Neutrophil (primary cell): Measurements from ENCODE around the gene MEIOB.

ENCODE experiments used
- H3K27ac ChIP-seq: fragments of 200-600 bp; sonication (generic); 2 replicates; pipeline ENCODE4 v1.5.1; 2016; ENCODE audit warnings: mild to moderate bottlenecking, moderate library complexity
- H3K27me3 ChIP-seq: fragments of 200-600 bp; sonication (generic); 2 replicates; pipeline ENCODE4 v1.6.0; 2016; ENCODE audit warnings: mild to moderate bottlenecking
- H3K36me3 ChIP-seq: fragments of 200-600 bp; sonication (generic); 2 replicates; pipeline ENCODE4 v1.5.1; 2017
- H3K4me1 ChIP-seq, 2 experiments: fragments of 200-600 bp in 1 of 2; sonication (generic) in 1 of 2; 1 replicate in 1 of 2; 2 replicates in 1 of 2; pipeline versions ENCODE4 v1.5.1 to v1.6.1; 2013 to 2016; ENCODE audit warnings: low read depth in 1 of 2, low read length in 1 of 2, mild to moderate bottlenecking in 1 of 2, moderate library complexity in 1 of 2; ENCODE audit not compliant: control insufficient read depth in 1 of 2, insufficient read depth in 1 of 2
- H3K4me3 ChIP-seq, 2 experiments: fragments of 200-600 bp in 1 of 2; sonication (generic) in 1 of 2; 1 replicate in 1 of 2; 2 replicates in 1 of 2; pipeline ENCODE4 v1.5.1; 2013 to 2016; ENCODE audit warnings: low read depth in 1 of 2, low read length in 1 of 2, mild to moderate bottlenecking in 1 of 2, moderate library complexity in 1 of 2
- H3K9me3 ChIP-seq: fragments of 200-600 bp; sonication (generic); 2 replicates; pipeline ENCODE4 v1.5.1; 2016
- TF ChIP-seq, protein P1 (sequence below): fragments of 200-600 bp; sonication (generic); IDR thresholded peaks from 2 replicates; pipeline ENCODE4 v1.5.1; 2016; ENCODE audit warnings: antibody characterized with exemption

The MEIOB gene

GRCh38 chr16:1908983-1909382, 37.0 kb upstream of the MEIOB start:
- H3K36me3 ChIP-seq = no peaks in the 10 kb centered on the region
- no peaks in the 10 kb centered on the region for H3K9me3 ChIP-seq
- no peak overlapping the region for H3K4me3 ChIP-seq
- TF ChIP-seq, protein P1, sequence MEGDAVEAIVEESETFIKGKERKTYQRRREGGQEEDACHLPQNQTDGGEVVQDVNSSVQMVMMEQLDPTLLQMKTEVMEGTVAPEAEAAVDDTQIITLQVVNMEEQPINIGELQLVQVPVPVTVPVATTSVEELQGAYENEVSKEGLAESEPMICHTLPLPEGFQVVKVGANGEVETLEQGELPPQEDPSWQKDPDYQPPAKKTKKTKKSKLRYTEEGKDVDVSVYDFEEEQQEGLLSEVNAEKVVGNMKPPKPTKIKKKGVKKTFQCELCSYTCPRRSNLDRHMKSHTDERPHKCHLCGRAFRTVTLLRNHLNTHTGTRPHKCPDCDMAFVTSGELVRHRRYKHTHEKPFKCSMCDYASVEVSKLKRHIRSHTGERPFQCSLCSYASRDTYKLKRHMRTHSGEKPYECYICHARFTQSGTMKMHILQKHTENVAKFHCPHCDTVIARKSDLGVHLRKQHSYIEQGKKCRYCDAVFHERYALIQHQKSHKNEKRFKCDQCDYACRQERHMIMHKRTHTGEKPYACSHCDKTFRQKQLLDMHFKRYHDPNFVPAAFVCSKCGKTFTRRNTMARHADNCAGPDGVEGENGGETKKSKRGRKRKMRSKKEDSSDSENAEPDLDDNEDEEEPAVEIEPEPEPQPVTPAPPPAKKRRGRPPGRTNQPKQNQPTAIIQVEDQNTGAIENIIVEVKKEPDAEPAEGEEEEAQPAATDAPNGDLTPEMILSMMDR = no peak
- peaks cover 69% of the 10 kb centered on the region for H3K27me3 ChIP-seq
- H3K4me1 ChIP-seq = no peaks in the 10 kb centered on the region
- H3K27ac ChIP-seq = no peak overlapping the region

DNA sequence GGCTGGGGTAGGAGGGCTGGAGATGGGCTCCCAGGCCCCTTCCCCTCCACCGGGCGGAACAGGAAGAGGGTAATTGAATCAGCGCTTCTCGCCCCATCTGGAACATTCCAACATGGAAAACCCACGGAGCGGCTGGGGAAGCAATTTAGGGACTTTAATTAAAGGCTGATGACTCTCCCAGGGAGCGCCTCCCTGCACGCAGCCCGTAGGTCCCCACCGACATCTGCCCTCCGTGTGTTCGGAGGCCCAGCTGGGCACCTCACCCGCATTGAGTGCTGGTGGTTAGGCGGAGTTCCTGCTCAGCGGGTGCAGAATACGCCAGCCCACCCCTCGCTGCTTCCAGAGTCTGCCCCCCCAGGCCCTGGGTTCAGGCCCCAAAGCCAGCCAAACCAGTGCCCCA, 36.2 kb upstream of the MEIOB start:
- Histone ChIP-seq H3K4me1 (no peaks in the 10 kb centered on the region), H3K36me3 (no peaks in the 10 kb centered on the region), H3K9me3 (no peaks in the 10 kb centered on the region), H3K27me3 (peaks cover 66% of the 10 kb centered on the region), H3K4me3 (no peak overlapping the region), H3K27ac (no peak overlapping the region)
- TF ChIP-seq, protein P1 = no peak

GRCh38 chr16:1907226-1907860, 35.4 kb upstream of the MEIOB start:
- no peak overlapping the region for H3K27ac ChIP-seq
- H3K4me3 ChIP-seq = no peak overlapping the region
- H3K9me3 ChIP-seq = no peaks in the 10 kb centered on the region
- no peaks in the 10 kb centered on the region for H3K36me3 ChIP-seq
- peaks cover 64% of the 10 kb centered on the region for H3K27me3 ChIP-seq
- TF ChIP-seq, protein P1 = no peak
- H3K4me1 ChIP-seq = no peaks in the 10 kb centered on the region

GRCh38 chr16:1906846-1907165, 34.8 kb upstream of the MEIOB start:
- Histone ChIP-seq H3K27me3 (peaks cover 64% of the 10 kb centered on the region), H3K9me3 (no peaks in the 10 kb centered on the region), H3K4me3 (no peak overlapping the region), H3K36me3 (no peaks in the 10 kb centered on the region), H3K27ac (no peak overlapping the region), H3K4me1 (no peaks in the 10 kb centered on the region)
- TF ChIP-seq, protein P1 = no peak

- peaks cover 64% of the 10 kb centered on the region for H3K27me3 ChIP-seq
- no peak overlapping the region for H3K4me3 ChIP-seq
- no peaks in the 10 kb centered on the region for H3K36me3 ChIP-seq
- TF ChIP-seq, protein P1 = no peak
- H3K9me3 ChIP-seq = no peaks in the 10 kb centered on the region
- no peaks in the 10 kb centered on the region for H3K4me1 ChIP-seq
- H3K27ac ChIP-seq = no peak overlapping the region
Observed at GRCh38 chr16:1906055-1906845, 34.3 kb upstream of the MEIOB start.
